GM12892 (cell line): ENCODE results near the gene ILF3.

Experiments used
- POLR2A ChIP-seq: IDR thresholded peaks from 2 replicates; pipeline ENCODE4 v1.6.1; 2011; ENCODE audit warnings: low read depth, low read length, control low read depth
- POLR2AphosphoS5 ChIP-seq: IDR thresholded peaks from 2 replicates; pipeline ENCODE4 v1.6.1; 2011; ENCODE audit warnings: low read depth, low read length, control low read depth
- TAF1 ChIP-seq: IDR thresholded peaks from 2 replicates; pipeline ENCODE4 v1.6.1; 2011; ENCODE audit warnings: low read depth, mild to moderate bottlenecking, control low read depth, low read length, borderline replicate concordance

DNA sequence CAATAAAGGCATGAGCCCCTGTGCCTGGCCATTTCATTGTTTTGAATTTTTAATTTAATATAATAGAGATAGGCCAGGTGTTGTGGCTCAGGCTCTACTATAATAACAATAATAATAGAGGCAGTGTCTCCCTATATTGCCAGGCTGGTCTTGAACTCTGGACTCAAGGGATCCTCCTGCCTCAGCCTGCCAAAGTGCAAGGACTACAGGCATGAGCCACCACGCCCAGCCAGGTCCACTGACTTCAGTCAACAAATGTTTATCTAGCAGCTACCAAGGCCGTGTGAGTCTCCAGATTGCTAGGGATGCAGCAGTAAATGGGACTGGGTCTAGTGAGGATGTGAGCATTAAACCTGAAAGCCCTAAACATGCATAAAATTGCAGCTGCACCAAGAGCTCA, 13.8 kb upstream of the ILF3 start:
- no peak for TF ChIP-seq POLR2A
- TF ChIP-seq POLR2AphosphoS5, result no peak
- no peak for TF ChIP-seq TAF1
